Common myeloid progenitor, CD34-positive (primary cell): ENCODE results near the gene TBC1D3B.
A peak's percentile ranks its signal among the peaks of the same experiment; 100 is the strongest.
"Not testable (repeated sequence)": the region's sequence is repeated elsewhere in the genome, so short reads cannot be mapped to it uniquely, and the experiment has no call there.

Experiments used
- CTCF ChIA-PET: fragments of 350-600 bp; sonication (Branson Sonifier 250); formaldehyde crosslinking; loops from one replicate; lab custom pipeline; 2021; ENCODE audit warnings: antibody characterized with exemption; lab: Charles Lee
- POLR2A ChIA-PET: fragments of 350-600 bp; sonication (Branson Sonifier 250); formaldehyde crosslinking; loops from one replicate; lab custom pipeline; 2021; ENCODE audit warnings: antibody characterized with exemption; lab: Charles Lee
- DNase-seq, 3 donors: peaks; one replicate each; pipeline versions ENCODE4 v3.0.0 to v3.0.0-alpha.2; 2013
- H3K27ac ChIP-seq, 2 experiments: 1 replicate in 1 of 2; 2 replicates in 1 of 2; pipeline ENCODE4 v1.7.0; 2013; ENCODE audit warnings: inconsistent platforms in 2 of 2, low read length in 2 of 2, mild to moderate bottlenecking in 2 of 2, low read depth in 1 of 2, moderate library complexity in 1 of 2; ENCODE audit not compliant: severe bottlenecking in 2 of 2, insufficient read depth in 1 of 2, poor library complexity in 1 of 2
- H3K27me3 ChIP-seq, 5 experiments: replicated peaks in 2 of 5; 1 replicate in 3 of 5; 2 replicates in 2 of 5; pipeline versions ENCODE4 v1.6.1 to v1.7.0; 2013; ENCODE audit warnings: low read length in 4 of 5, mild to moderate bottlenecking in 2 of 5, moderate library complexity in 2 of 5, inconsistent platforms in 1 of 5; ENCODE audit not compliant: insufficient read depth in 5 of 5, control insufficient read depth in 4 of 5
- H3K36me3 ChIP-seq, 4 experiments: 1 replicate in 2 of 4; 2 replicates in 2 of 4; pipeline versions ENCODE4 v1.6.1 to v1.7.0; 2013; ENCODE audit warnings: low read length in 3 of 4, control low read depth in 1 of 4, mild to moderate bottlenecking in 1 of 4; ENCODE audit not compliant: control insufficient read depth in 4 of 4, insufficient read depth in 4 of 4
- H3K4me1 ChIP-seq, 4 experiments: 1 replicate in 3 of 4; 2 replicates in 1 of 4; pipeline versions ENCODE4 v1.6.1 to v1.7.1; 2013; ENCODE audit warnings: low read length in 3 of 4, mild to moderate bottlenecking in 3 of 4, control low read depth in 1 of 4, inconsistent platforms in 1 of 4, moderate library complexity in 1 of 4; ENCODE audit not compliant: control insufficient read depth in 4 of 4, insufficient read depth in 4 of 4; ENCODE audit errors: control extremely low read depth in 1 of 4
- H3K4me3 ChIP-seq, 7 experiments: 1 replicate in 4 of 7; 2 replicates in 3 of 7; pipeline versions ENCODE4 v1.5.1 to v1.7.0; 2013; ENCODE audit warnings: mild to moderate bottlenecking in 7 of 7, low read length in 6 of 7, moderate library complexity in 6 of 7, inconsistent platforms in 2 of 7, low read depth in 2 of 7, control low read depth in 1 of 7; ENCODE audit not compliant: insufficient read depth in 4 of 7, control insufficient read depth in 1 of 7; ENCODE audit errors: extremely low read depth in 1 of 7
- H3K9me3 ChIP-seq, 5 experiments: 1 replicate in 4 of 5; 2 replicates in 1 of 5; pipeline versions ENCODE4 v1.6.1 to v1.7.1; 2013; ENCODE audit warnings: low read length in 4 of 5, mild to moderate bottlenecking in 2 of 5, inconsistent platforms in 1 of 5, low read depth in 1 of 5, moderate library complexity in 1 of 5; ENCODE audit not compliant: control insufficient read depth in 4 of 5, insufficient read depth in 2 of 5; ENCODE audit errors: control extremely low read depth in 1 of 5
- WGBS: methylation state at CpG from one replicate; pipeline ENCODE4 v1.1.5; 2013; ENCODE audit not compliant: insufficient coverage; 5-methylcytosine and 5-hydroxymethylcytosine counted together

The TBC1D3B gene

DNA sequence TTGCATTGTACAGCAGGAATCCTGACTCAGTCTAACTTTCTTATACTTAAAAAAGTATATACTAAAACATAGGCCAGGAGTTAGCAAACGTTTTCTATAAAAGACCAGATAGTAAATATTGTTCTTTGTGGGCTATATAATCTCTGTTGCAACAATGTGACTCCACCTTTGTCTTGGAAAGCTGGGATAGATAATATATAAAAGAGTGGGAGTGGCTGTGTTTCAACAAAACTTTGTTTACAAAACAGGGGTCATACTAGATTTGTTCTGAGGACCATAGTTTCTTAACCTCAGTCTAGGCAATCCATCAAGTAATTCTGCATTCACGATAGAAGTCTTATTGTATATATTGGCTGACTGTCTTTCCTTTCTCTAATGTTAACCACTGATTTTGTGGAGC is 9.0 kb upstream of the TBC1D3B start:
- H3K9me3 ChIP-seq: no peaks in the 10 kb centered on the region
- H3K4me3 ChIP-seq: no peak overlapping the region
- WGBS: 86% methylated on average over 2 of the region's 2 CpGs
- no peaks in the 10 kb centered on the region for H3K36me3 ChIP-seq
- peaks cover 33 to 74% (median 50%) of the 10 kb centered on the region in 4 experiments for H3K4me1 ChIP-seq
- no peak overlapping the region for H3K27ac ChIP-seq
- DNase-seq: no peak
- H3K27me3 ChIP-seq: peaks cover 0 to 26% (median 0%) of the 10 kb centered on the region in 5 experiments
- ChIA-PET CTCF (interaction anchor here (1.4 to 2.0 kb wide), 3 partner anchors 36 to 74 kb away, joined by 3 to 11 read pairs (median 5); no protein-coding TSS in a partner anchor), POLR2A (no interaction called here)

DNA sequence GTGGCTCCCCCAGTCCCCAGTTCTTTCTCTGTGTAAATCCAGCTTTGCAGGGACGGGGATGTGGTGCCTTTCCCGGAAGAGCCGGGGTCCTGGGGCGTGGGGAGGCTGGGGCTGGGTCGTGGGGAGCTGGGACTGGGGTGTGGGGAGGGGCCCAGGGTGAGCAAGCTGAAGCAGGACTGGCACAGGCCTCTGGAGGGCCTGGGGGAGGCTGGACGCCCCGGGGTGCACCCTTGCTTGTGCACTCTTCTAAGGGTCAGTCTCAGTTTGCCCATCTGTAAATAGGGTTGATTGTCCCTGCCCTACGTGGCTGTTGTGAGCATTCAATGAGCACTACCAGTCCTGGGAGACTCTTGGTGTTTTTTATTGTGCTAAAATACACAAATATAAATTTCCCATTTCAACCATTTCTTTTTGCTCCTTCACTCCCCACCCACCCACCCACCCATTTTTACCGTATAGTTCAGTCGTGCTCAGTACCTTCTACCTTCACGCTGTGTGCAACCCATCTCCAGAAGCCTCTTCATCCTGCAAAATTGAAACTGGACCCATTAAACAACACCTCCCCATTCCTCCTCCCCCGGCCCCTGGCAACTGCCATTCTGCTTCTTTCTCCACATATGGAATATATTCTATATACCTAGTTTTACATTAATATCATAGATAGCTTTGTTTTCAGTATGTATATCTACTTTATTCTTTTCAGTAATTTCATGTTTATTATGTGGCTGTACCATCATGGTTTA is 7.8 kb upstream of the TBC1D3B start:
- peaks cover 27 to 65% (median 40%) of the 10 kb centered on the region in 4 experiments for H3K4me1 ChIP-seq
- no peaks in the 10 kb centered on the region for H3K9me3 ChIP-seq
- ChIA-PET CTCF (interaction anchor here (1.4 to 2.0 kb wide), 3 partner anchors 35 to 73 kb away, joined by 3 to 11 read pairs (median 5); no protein-coding TSS in a partner anchor), POLR2A (no interaction called here)
- WGBS: 83% methylated on average over 11 of the region's 12 CpGs
- peak overlapping the region in 5 of 7 experiments; percentile 41 to 94 (median 60) for H3K4me3 ChIP-seq
- H3K27ac ChIP-seq: no peak overlapping the region
- peaks cover 0 to 26% (median 0%) of the 10 kb centered on the region in 5 experiments for H3K27me3 ChIP-seq
- no peaks in the 10 kb centered on the region for H3K36me3 ChIP-seq
- peak in 1 of 3 donors; percentile 21 for DNase-seq

DNA sequence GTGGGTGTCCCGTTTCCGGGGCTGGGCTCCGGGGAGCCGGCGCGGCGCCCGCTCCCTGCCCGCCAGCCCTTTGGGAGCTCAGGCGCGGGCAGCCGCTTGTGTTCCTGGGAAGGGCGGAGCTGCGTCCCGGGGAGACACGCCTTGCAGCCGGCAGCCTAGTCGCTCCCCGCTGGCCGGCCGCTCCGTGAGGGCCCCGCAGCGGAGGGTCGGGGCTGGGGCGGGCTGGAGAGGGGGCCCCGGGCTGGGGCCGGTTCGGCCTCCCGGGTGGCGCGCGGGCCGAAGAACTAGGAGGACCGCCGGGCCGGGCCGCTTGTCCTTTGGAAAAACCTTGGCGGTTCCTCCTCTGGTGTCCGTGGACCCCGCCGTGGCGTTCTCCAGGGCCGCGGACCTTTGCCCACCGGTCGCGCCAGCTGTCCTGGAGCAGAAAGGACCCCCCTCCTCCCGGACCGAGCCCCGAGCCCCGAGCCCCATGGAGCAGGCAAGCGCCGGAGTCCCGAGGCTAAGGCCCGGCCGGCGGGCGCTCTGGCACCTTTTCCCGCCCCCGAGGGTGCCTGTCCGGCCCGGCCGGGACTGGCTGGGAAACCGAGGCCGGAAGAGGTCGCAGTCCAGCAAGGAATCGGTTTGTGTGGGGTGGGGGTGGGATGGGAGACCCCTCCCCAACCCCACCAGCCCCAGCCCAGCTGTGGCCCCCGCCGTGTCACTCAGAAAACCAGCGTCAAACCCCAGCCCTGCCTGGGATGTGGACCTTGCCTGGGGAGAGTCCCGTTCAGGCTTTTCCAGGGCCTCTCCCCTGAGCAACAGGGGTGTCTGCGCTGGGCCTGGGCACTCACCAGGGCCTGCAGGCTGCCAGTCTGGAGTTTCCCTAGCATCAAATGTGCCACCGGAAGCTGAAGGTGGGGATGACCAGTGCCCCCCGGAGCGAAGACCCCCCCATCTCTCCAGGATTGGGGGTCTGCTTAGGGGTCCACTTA is 6.8 kb upstream of the TBC1D3B start:
- Histone ChIP-seq H3K27ac (peak overlapping the region in 1 of 2 experiments; percentile 58), H3K9me3 (no peaks in the 10 kb centered on the region), H3K4me3 (peak overlapping the region in 6 of 7 experiments; percentile 41 to 94 (median 66)), H3K4me1 (peaks cover 25 to 56% (median 33%) of the 10 kb centered on the region in 4 experiments), H3K27me3 (peaks cover 0 to 26% (median 0%) of the 10 kb centered on the region in 5 experiments), H3K36me3 (no peaks in the 10 kb centered on the region)
- POLR2A ChIA-PET: no interaction called here
- CTCF ChIA-PET: no interaction called here
- DNase-seq: peak in 2 of 3 donors; percentile 42 to 70
- 4% methylated on average over 76 of the region's 76 CpGs for WGBS

DNA sequence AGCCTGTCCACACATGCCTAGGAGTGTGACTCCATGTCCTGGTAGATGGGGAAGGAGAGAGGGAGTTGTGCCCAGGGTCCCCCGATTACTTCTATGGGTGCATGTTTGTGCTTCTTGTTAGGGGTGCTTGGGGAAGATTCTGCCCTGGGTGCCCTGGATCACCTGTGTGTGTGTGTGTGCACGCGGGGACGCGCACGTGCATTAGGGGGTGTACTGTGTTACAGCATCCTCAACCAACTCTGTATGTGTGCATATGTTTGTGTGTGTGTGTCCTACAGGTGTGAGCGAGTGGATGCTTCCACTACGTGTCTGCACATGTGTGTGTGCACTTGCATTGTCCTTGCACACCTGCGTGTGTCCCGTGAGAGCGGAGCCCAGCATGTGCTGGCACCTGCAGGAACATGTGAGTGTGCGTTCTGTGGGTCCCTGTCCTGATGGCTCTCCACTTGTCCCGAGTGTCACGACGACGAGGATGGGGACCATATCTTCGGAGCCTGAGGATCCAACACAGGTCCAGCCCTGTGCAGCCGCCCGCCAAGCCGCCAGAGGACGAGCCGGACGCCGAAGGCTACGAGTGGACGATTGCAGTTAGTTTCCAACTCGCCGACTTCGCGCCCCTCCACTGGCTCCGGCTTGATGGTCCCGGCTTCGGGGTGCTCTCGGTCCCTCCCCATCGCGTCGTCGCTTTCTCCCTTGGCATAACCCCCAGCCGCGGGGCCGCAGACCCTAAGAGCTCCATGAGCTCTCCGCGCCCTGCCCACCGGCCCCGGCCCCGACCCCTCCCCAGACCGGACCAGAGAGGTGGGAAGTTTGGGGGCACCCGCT is 6.0 kb upstream of the TBC1D3B start:
- WGBS: 45% methylated on average over 48 of the region's 48 CpGs
- peak overlapping the region in 6 of 7 experiments; percentile 41 to 94 (median 66) for H3K4me3 ChIP-seq
- POLR2A ChIA-PET: no interaction called here
- no peaks in the 10 kb centered on the region for H3K36me3 ChIP-seq
- H3K27ac ChIP-seq: peak overlapping the region in 1 of 2 experiments; percentile 58
- H3K4me1 ChIP-seq: peaks cover 18 to 47% (median 24%) of the 10 kb centered on the region in 4 experiments
- no peaks in the 10 kb centered on the region for H3K9me3 ChIP-seq
- DNase-seq: peak in 1 of 3 donors; percentile 56
- H3K27me3 ChIP-seq: peaks cover 0 to 26% (median 0%) of the 10 kb centered on the region in 5 experiments
- CTCF ChIA-PET: no interaction called here

DNA sequence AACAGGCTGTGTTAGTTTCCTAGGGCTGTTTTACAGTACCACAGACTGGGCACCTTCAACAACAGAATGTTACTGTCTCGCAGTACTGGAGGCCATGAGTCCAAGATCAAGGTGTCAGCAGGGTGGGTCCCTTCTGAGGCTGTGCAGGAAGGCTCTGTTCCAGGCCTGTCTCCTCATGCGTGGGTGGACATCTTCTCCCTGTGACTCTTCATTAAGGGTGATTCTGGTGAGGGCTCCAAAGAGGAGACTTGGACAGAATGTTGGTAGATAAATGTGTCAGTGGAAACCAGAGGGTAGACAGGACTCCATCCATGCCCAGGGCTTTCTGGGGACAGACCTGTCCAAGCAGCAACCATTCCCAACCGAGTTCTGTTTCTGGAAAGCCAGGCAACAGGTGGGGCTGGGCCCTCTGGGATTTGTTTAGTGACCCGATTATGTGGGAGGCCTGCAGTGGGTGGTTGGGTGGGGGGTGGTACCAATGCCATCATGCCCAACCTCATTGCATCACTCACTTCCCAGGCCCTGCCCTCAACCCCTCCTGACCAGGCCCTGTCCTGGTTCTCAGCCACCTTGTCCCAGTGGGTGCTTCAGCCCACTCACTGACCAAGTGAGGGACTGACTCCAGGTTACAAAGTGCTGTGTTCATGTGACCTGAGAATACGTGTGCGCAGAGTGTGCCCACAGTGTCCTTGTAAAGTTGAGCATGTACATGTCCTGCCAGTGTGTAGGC is 5.2 kb upstream of the TBC1D3B start:
- H3K27ac ChIP-seq, H3K9me3 ChIP-seq, CTCF ChIA-PET, H3K36me3 ChIP-seq, DNase-seq, POLR2A ChIA-PET: not testable (repeated sequence)
- Histone ChIP-seq H3K4me1 (peaks cover 11 to 40% (median 16%) of the 10 kb centered on the region in 4 experiments), H3K4me3 (peak overlapping the region in 1 of 7 experiments; percentile 10), H3K27me3 (peaks cover 0 to 26% (median 0%) of the 10 kb centered on the region in 5 experiments)
- WGBS: 95% methylated on average over 5 of the region's 6 CpGs

DNA sequence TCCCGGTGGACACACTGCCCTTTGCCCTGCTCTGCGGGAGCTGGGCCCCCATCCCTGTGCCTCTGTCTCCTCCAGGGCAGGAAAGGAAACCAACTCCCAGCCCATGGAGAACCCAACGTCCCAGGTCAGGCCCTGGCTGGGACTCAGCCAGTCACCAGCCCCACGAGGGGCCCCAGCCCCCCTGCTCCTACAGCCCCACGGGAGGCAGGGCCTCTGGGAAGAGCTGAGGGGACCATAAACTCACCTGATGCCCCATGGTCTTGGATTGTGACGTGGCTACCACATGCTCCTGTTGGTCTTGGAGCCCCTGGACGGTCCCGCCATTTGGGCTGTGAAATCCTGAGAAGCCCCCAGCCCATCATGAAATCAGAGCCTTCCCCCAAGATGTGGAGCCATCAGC is 7.6 kb downstream of the TBC1D3B start:
- DNase-seq, H3K9me3 ChIP-seq, H3K36me3 ChIP-seq, POLR2A ChIA-PET, H3K4me1 ChIP-seq, H3K27me3 ChIP-seq, CTCF ChIA-PET, H3K27ac ChIP-seq, H3K4me3 ChIP-seq: not testable (repeated sequence)
- no CpG with 5 or more reads among the region's 8 CpGs for WGBS
